Endothelial cell of umbilical vein (primary cell): ENCODE results near the gene TRMT2A. TPM values are rescaled to one million over a fixed set of nuclear protein-coding genes. Genes with fewer than 3 reads are reported as not detected.

ENCODE experiments used
- BruUV-seq: library from RNA; stranded (reverse); fragments of 400-500 nt; replicated peaks from 2 replicates; lab custom pipeline; 2021; lab: Mats Ljungman, UMichigan
- CTCF ChIA-PET: fragments of 300-600, 350-600 bp; sonication (Branson Sonifier 250); formaldehyde crosslinking; loops from one replicate; lab custom pipeline; 2021; ENCODE audit warnings: antibody characterized with exemption, inconsistent platforms; lab: Charles Lee
- POLR2A ChIA-PET: fragments of 300-600, 350-600 bp; sonication (Branson Sonifier 250); formaldehyde crosslinking; loops from one replicate; lab custom pipeline; 2021; ENCODE audit warnings: antibody characterized with exemption, inconsistent platforms; lab: Charles Lee
- DNase-seq: peaks from one replicate; pipeline ENCODE4 v3.0.0-alpha.2; 2011; ENCODE audit warnings: low read depth, low spot score
- FAIRE-seq: peaks from 2 replicates; lab custom pipeline; 2011; peaks lifted over from hg19 to GRCh38; lab: Jason Lieb, UNC
- H2AFZ ChIP-seq: 2 replicates; pipeline ENCODE4 v1.6.0; 2012; ENCODE audit warnings: low read depth, low read length, control low read depth, inconsistent platforms
- H3K27ac ChIP-seq: 2 replicates; pipeline ENCODE4 v1.5.1; 2011; ENCODE audit warnings: low read depth, mild to moderate bottlenecking, control low read depth, low read length, moderate library complexity; ENCODE audit not compliant: insufficient read depth
- H3K27me3 ChIP-seq, 2 experiments: 2 replicates each; pipeline versions ENCODE4 v1.6.0 to v1.6.1; 2011; ENCODE audit warnings: low read length in 2 of 2, mixed read lengths in 1 of 2; ENCODE audit not compliant: control insufficient read depth in 2 of 2, insufficient read depth in 2 of 2
- H3K36me3 ChIP-seq, 2 experiments: 2 replicates in 1 of 2; 3 replicates in 1 of 2; pipeline ENCODE4 v1.5.1; 2011; ENCODE audit warnings: low read length in 2 of 2, mild to moderate bottlenecking in 1 of 2, moderate library complexity in 1 of 2; ENCODE audit not compliant: control insufficient read depth in 2 of 2, insufficient read depth in 2 of 2; ENCODE audit errors: extremely low read depth in 1 of 2
- H3K4me1 ChIP-seq: 3 replicates; pipeline ENCODE4 v1.5.1; 2011; ENCODE audit warnings: mild to moderate bottlenecking, low read length; ENCODE audit not compliant: control insufficient read depth, insufficient read depth; ENCODE audit errors: extremely low read depth
- H3K4me2 ChIP-seq: 2 replicates; pipeline ENCODE4 v1.6.1; 2011; ENCODE audit warnings: low read length, control low read depth, mixed read lengths; ENCODE audit not compliant: insufficient read depth
- H3K4me3 ChIP-seq, 3 experiments: fragments of 200-600 bp in 1 of 3; sonication (generic), shearing (Covaris generic) in 1 of 3; replicated peaks in 1 of 3; 2 replicates each; pipeline ENCODE4 v1.5.1; 2011 to 2016; ENCODE audit warnings: control low read depth in 3 of 3, low read length in 3 of 3, mild to moderate bottlenecking in 2 of 3, inconsistent platforms in 1 of 3, low read depth in 1 of 3, moderate library complexity in 1 of 3; ENCODE audit not compliant: insufficient read depth in 1 of 3
- H3K79me2 ChIP-seq: 2 replicates; pipeline ENCODE4 v1.6.0; 2012; ENCODE audit warnings: low read length, inconsistent platforms; ENCODE audit not compliant: control insufficient read depth, insufficient read depth
- H3K9ac ChIP-seq: replicated peaks from 2 replicates; pipeline ENCODE3; 2011; ENCODE audit warnings: low read length, control low read depth; ENCODE audit not compliant: insufficient read depth; ENCODE audit errors: extremely low read depth
- H3K9me1 ChIP-seq: replicated peaks from 3 replicates; pipeline ENCODE4 v1.6.0; 2011; ENCODE audit warnings: mild to moderate bottlenecking, low read length; ENCODE audit not compliant: control insufficient read depth, insufficient read depth; ENCODE audit errors: extremely low read depth
- H3K9me3 ChIP-seq: replicated peaks from 2 replicates; pipeline ENCODE4 v1.5.1; 2012; ENCODE audit warnings: low read length, inconsistent platforms; ENCODE audit not compliant: control insufficient read depth, insufficient read depth
- H4K20me1 ChIP-seq: replicated peaks from 2 replicates; pipeline ENCODE3; 2011; ENCODE audit warnings: mild to moderate bottlenecking, low read length; ENCODE audit not compliant: control insufficient read depth, insufficient read depth; ENCODE audit errors: extremely low read depth
- EZH2 ChIP-seq: IDR thresholded peaks from 2 replicates; pipeline ENCODE4 v1.6.1; 2012; ENCODE audit warnings: borderline replicate concordance, low read depth, mild to moderate bottlenecking, moderate library complexity, low read length, inconsistent platforms; ENCODE audit not compliant: severe bottlenecking
- FOS ChIP-seq: IDR thresholded peaks from 2 replicates; pipeline ENCODE4 v1.6.1; 2011; ENCODE audit warnings: mild to moderate bottlenecking, low read length, moderate library complexity, borderline replicate concordance; ENCODE audit not compliant: insufficient read depth
- GATA2 ChIP-seq: IDR thresholded peaks from 2 replicates; pipeline ENCODE4 v1.7.0; 2011; ENCODE audit warnings: low read depth, mild to moderate bottlenecking, moderate library complexity, mixed read lengths, low read length; ENCODE audit not compliant: insufficient read length, insufficient read depth
- JUN ChIP-seq: IDR thresholded peaks from 2 replicates; pipeline ENCODE4 v1.6.1; 2011; ENCODE audit warnings: borderline replicate concordance, low read depth; ENCODE audit not compliant: insufficient read length, insufficient read depth
- MYC ChIP-seq: IDR thresholded peaks from one replicate; pipeline ENCODE4 v1.6.1; 2011; ENCODE audit warnings: mild to moderate bottlenecking, low read depth, low read length
- POLR2A ChIP-seq: IDR thresholded peaks from 2 replicates; pipeline ENCODE4 v1.6.1; 2012; ENCODE audit warnings: low read depth, mild to moderate bottlenecking, control low read depth, low read length
- POLR2AphosphoS5 ChIP-seq: IDR thresholded peaks from 2 replicates; pipeline ENCODE4 v1.6.1; 2012; ENCODE audit warnings: low read depth, mild to moderate bottlenecking, control low read depth, low read length, moderate library complexity; ENCODE audit not compliant: insufficient read depth
- dilution Hi-C: fragments of 300-500 bp; cut with MboI; formaldehyde crosslinking; loops from one replicate; pipeline ENCODE4 v1.15.0; 2019; ENCODE audit warnings: low sequenced_read_pairs; ENCODE audit not compliant: extremely low pct_ligation_motif_present
- intact Hi-C: fragments of 100-400 bp; cut with micrococcal nuclease; formaldehyde crosslinking; loops from one replicate; pipeline ENCODE4 v1.10.0; 2022
- polyA plus RNA-seq, 4 experiments: library from polyadenylated mRNA; depleted of rRNA in 3 of 4; stranded (reverse) in 3 of 4; unstranded in 1 of 4; fragments of >200 nt; gene quantifications; 2 replicates each; pipeline versions ENCODE4 v1.2.1 to v1.2.3, GENCODE V29; 2011 to 2012; ENCODE audit warnings: missing spikeins in 1 of 4
- total RNA-seq: library from RNA; stranded (reverse); gene quantifications from 2 replicates; pipeline ENCODE4 v1.2.3, GENCODE V29; 2021
- TF ChIP-seq, protein P1 (sequence below), 2 donors: IDR thresholded peaks; 1 replicate in 1 of 2; 2 replicates in 1 of 2; pipeline ENCODE4 v1.5.1; 2011; ENCODE audit warnings: low read length in 2 of 2, mild to moderate bottlenecking in 2 of 2, moderate library complexity in 2 of 2, control low read depth in 1 of 2, inconsistent platforms in 1 of 2, low read depth in 1 of 2; ENCODE audit not compliant: insufficient read depth in 1 of 2; ENCODE audit errors: extremely low read depth in 1 of 2
- TF ChIP-seq, protein P2 (sequence below): IDR thresholded peaks from 2 replicates; pipeline ENCODE4 v1.6.1; 2011; ENCODE audit not compliant: insufficient read depth, insufficient read length

Gene TRMT2A
- total and polyA plus RNA-seq, 2 donors (not counting 3 experiments of a cell fraction or from before 2014, with no cell fraction given), result 51.2 to 61.9 TPM

DNA sequence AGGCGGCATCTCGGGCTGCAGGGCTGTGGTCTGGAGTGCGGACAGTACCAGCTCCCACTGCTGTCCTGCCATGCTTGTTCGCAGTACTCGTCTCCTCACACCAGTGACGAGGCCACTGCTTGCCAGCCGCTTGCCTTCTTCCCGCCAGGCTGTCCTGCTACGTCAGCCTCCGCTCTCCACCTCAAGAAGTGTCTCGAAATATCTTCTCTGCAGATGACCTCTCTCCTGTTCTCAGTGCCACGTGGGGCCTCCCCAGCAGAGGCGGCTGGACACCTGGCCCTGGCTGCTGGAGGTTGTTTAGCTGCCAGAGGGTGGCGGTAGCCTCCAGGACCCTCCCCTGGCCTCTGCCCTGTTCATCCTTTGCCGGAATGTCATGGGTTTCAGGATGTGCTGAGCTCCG is 36.9 kb upstream of the TRMT2A start:
- Histone ChIP-seq H3K36me3 (no peaks in the 10 kb centered on the region), H3K27me3 (no peaks in the 10 kb centered on the region), H3K4me2 (no peak overlapping the region), H4K20me1 (no peaks in the 10 kb centered on the region), H2AFZ (no peak overlapping the region), H3K4me3 (no peak overlapping the region), H3K9me3 (no peaks in the 10 kb centered on the region), H3K4me1 (peaks cover 5% of the 10 kb centered on the region), H3K27ac (no peak overlapping the region), H3K79me2 (no peaks in the 10 kb centered on the region), H3K9me1 (no peaks in the 10 kb centered on the region), H3K9ac (no peak overlapping the region)
- no TSS peak for BruUV-seq
- TF ChIP-seq JUN, result no peak
- no peak for TF ChIP-seq GATA2
- DNase-seq (no peak), FAIRE-seq (peak; percentile 38)
- ChIA-PET CTCF (no interaction called here), POLR2A (no interaction called here)
- intact Hi-C loops, result no loop called here
- dilution Hi-C loops, result no loop called here

DNA sequence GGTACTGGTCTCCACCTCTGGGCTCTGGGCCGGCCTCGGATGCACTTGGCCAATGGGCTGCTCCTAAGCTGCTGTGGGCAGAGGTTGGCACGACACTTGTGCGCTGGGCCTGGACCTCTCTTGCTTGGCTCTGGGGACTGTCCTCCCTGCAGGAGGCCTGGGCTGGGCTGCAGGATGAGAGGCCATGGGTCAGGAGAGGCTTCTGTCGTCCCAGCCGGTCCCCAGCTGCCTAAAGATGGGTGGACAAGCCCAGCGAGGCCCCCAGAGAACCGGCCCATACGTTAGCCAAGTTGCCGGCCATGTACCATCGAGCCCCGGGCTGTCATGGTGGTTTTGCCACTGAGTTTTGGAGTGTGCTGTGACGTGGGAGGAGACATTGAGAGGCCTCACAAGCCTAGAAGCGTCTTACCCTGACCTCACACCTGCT is 35.5 kb upstream of the TRMT2A start:
- no peak overlapping the region for H3K4me3 ChIP-seq
- no peaks in the 10 kb centered on the region for H3K9me1 ChIP-seq
- intact Hi-C loops, result no loop called here
- dilution Hi-C loops, result no loop called here
- H3K27me3 ChIP-seq, result no peaks in the 10 kb centered on the region
- H3K9ac ChIP-seq, result no peak overlapping the region
- no peak overlapping the region for H2AFZ ChIP-seq
- TF ChIP-seq, protein P1, sequence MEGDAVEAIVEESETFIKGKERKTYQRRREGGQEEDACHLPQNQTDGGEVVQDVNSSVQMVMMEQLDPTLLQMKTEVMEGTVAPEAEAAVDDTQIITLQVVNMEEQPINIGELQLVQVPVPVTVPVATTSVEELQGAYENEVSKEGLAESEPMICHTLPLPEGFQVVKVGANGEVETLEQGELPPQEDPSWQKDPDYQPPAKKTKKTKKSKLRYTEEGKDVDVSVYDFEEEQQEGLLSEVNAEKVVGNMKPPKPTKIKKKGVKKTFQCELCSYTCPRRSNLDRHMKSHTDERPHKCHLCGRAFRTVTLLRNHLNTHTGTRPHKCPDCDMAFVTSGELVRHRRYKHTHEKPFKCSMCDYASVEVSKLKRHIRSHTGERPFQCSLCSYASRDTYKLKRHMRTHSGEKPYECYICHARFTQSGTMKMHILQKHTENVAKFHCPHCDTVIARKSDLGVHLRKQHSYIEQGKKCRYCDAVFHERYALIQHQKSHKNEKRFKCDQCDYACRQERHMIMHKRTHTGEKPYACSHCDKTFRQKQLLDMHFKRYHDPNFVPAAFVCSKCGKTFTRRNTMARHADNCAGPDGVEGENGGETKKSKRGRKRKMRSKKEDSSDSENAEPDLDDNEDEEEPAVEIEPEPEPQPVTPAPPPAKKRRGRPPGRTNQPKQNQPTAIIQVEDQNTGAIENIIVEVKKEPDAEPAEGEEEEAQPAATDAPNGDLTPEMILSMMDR (IDR thresholded peaks at IDR 0.05; ENCODE audit: extremely low read depth in 1 of 2, insufficient read depth in 1 of 2, low read depth in 1 of 2, low read length in 2 of 2), result no peak
- TF ChIP-seq POLR2AphosphoS5 (no peak), JUN (no peak), MYC (no peak), GATA2 (no peak), POLR2A (no peak), FOS (no peak), EZH2 (no peak)
- TF ChIP-seq, protein P2, sequence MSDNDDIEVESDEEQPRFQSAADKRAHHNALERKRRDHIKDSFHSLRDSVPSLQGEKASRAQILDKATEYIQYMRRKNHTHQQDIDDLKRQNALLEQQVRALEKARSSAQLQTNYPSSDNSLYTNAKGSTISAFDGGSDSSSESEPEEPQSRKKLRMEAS, result no peak
- CTCF ChIA-PET, result no interaction called here
- H3K4me1 ChIP-seq, result peaks cover 5% of the 10 kb centered on the region
- FAIRE-seq (no peak), DNase-seq (no peak)
- H4K20me1 ChIP-seq, result no peaks in the 10 kb centered on the region
- H3K27ac ChIP-seq, result no peak overlapping the region
- H3K9me3 ChIP-seq, result no peaks in the 10 kb centered on the region
- POLR2A ChIA-PET, result no interaction called here
- H3K79me2 ChIP-seq, result no peaks in the 10 kb centered on the region
- H3K36me3 ChIP-seq, result no peaks in the 10 kb centered on the region
- H3K4me2 ChIP-seq, result no peak overlapping the region
- no TSS peak for BruUV-seq
